ENCODE measurements around the gene C1orf53. TPM values are rescaled to one million over a fixed set of nuclear protein-coding genes. Genes with fewer than 3 reads are reported as not detected.

Gene C1orf53
- total and polyA plus RNA-seq, 2 of the 13 experiments (the other 11 are each of a cell fraction or from before 2014, with no cell fraction given): 5.8 to 10.1 TPM

- TF ChIP-seq, protein P1, sequence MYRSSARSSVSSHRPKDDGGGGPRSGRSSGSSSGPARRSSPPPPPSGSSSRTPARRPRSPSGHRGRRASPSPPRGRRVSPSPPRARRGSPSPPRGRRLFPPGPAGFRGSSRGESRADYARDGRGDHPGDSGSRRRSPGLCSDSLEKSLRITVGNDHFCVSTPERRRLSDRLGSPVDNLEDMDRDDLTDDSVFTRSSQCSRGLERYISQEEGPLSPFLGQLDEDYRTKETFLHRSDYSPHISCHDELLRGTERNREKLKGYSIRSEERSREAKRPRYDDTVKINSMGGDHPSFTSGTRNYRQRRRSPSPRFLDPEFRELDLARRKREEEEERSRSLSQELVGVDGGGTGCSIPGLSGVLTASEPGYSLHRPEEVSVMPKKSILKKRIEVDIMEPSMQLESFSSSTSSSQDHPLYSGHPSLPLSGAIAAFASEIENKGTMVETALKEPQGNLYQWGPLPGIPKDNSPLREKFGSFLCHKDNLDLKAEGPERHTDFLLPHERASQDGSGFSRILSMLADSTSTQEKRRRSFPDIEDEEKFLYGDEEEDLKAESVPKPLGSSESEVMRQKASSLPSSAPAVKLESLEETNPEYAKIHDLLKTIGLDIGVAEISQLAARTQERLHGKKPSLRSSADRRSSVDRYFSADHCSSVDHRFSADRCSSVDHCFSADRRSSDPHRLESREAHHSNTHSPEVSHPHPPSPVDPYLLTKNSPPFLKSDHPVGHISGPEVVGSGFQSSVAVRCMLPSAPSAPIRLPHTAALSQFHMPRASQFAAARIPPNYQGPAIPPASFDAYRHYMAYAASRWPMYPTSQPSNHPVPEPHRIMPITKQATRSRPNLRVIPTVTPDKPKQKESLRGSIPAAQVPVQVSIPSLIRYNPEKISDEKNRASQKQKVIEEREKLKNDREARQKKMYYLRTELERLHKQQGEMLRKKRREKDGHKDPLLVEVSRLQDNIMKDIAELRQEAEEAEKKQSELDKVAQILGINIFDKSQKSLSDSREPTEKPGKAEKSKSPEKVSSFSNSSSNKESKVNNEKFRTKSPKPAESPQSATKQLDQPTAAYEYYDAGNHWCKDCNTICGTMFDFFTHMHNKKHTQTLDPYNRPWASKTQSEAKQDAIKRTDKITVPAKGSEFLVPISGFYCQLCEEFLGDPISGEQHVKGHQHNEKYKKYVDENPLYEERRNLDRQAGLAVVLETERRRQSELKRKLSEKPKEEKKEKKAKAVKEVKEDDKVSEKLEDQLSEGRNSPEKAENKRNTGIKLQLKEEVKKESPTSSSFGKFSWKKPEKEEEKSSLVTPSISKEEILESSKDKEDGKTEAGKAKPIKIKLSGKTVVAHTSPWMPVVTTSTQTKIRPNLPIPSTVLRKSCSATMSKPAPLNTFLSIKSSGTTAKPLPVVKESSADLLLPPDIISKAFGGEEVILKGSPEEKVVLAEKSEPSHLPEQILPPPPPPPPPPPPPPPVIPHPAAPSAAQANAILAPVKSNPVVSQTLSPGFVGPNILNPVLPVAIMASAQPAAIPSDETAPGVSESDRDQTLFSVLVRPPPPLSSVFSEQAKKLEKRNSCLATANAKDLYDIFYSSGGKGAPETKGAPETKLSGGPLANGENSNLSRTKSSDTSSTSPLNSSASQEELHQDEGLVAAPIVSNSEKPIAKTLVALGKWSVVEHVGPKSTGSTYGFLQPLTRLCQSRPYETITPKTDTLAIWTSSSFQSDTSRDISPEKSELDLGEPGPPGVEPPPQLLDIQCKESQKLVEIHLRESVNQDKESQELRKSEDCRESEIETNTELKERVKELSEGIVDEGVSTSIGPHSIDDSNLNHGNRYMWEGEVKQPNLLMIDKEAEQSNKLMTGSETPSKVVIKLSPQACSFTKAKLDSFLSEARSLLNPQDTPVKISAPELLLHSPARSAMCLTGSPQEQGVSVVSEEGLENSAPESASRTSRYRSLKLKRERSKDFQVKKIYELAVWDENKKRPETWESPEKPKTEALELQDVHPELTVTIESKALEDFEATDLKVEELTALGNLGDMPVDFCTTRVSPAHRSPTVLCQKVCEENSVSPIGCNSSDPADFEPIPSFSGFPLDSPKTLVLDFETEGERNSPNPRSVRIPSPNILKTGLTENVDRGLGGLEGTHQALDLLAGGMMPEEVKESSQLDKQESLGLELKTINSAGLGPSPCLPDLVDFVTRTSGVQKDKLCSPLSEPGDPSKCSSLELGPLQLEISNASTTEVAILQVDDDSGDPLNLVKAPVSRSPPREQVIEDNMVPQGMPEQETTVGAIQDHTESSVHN (CRISPR knock-in tag; IDR thresholded peaks at IDR 0.05): no peak
- TF ChIP-seq TCF7L2 (IDR thresholded peaks at IDR 0.05; ENCODE audit: low read depth, low read length) (no peak), TARDBP (CRISPR knock-in tag; IDR thresholded peaks at IDR 0.05) (peak; percentile 91; the same call in 1 of the 2 replicates), RORA (CRISPR knock-in tag; IDR thresholded peaks at IDR 0.05) (0 out of 2 replicates have a peak, but pooled peaks have one; percentile 67), ZBTB7A (CRISPR knock-in tag; IDR thresholded peaks at IDR 0.05) (no peak), SIX4 (CRISPR knock-in tag; IDR thresholded peaks at IDR 0.05) (no peak), ZNF660 (CRISPR knock-in tag; IDR thresholded peaks at IDR 0.05; ENCODE audit: borderline replicate concordance, low read depth) (no peak), FOXJ3 (CRISPR knock-in tag; IDR thresholded peaks at IDR 0.05; ENCODE audit: borderline replicate concordance) (no peak), EEA1 (CRISPR knock-in tag; IDR thresholded peaks at IDR 0.05; ENCODE audit: borderline replicate concordance) (peak; percentile 76; the same call in 1 of the 2 replicates), ZNF441 (CRISPR knock-in tag; IDR thresholded peaks at IDR 0.05; ENCODE audit: borderline replicate concordance) (peak; percentile 73; the same call in 1 of the 2 replicates), ZNF30 (CRISPR knock-in tag; IDR thresholded peaks at IDR 0.05) (no peak), TMF1 (CRISPR knock-in tag; IDR thresholded peaks at IDR 0.05; ENCODE audit: low read depth) (peak; percentile 98)
- TF ChIP-seq, protein P2, sequence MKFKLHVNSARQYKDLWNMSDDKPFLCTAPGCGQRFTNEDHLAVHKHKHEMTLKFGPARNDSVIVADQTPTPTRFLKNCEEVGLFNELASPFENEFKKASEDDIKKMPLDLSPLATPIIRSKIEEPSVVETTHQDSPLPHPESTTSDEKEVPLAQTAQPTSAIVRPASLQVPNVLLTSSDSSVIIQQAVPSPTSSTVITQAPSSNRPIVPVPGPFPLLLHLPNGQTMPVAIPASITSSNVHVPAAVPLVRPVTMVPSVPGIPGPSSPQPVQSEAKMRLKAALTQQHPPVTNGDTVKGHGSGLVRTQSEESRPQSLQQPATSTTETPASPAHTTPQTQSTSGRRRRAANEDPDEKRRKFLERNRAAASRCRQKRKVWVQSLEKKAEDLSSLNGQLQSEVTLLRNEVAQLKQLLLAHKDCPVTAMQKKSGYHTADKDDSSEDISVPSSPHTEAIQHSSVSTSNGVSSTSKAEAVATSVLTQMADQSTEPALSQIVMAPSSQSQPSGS (CRISPR knock-in tag; IDR thresholded peaks at IDR 0.05): no peak; the same call in 1 of the 2 replicates
- TF ChIP-seq, protein P3, sequence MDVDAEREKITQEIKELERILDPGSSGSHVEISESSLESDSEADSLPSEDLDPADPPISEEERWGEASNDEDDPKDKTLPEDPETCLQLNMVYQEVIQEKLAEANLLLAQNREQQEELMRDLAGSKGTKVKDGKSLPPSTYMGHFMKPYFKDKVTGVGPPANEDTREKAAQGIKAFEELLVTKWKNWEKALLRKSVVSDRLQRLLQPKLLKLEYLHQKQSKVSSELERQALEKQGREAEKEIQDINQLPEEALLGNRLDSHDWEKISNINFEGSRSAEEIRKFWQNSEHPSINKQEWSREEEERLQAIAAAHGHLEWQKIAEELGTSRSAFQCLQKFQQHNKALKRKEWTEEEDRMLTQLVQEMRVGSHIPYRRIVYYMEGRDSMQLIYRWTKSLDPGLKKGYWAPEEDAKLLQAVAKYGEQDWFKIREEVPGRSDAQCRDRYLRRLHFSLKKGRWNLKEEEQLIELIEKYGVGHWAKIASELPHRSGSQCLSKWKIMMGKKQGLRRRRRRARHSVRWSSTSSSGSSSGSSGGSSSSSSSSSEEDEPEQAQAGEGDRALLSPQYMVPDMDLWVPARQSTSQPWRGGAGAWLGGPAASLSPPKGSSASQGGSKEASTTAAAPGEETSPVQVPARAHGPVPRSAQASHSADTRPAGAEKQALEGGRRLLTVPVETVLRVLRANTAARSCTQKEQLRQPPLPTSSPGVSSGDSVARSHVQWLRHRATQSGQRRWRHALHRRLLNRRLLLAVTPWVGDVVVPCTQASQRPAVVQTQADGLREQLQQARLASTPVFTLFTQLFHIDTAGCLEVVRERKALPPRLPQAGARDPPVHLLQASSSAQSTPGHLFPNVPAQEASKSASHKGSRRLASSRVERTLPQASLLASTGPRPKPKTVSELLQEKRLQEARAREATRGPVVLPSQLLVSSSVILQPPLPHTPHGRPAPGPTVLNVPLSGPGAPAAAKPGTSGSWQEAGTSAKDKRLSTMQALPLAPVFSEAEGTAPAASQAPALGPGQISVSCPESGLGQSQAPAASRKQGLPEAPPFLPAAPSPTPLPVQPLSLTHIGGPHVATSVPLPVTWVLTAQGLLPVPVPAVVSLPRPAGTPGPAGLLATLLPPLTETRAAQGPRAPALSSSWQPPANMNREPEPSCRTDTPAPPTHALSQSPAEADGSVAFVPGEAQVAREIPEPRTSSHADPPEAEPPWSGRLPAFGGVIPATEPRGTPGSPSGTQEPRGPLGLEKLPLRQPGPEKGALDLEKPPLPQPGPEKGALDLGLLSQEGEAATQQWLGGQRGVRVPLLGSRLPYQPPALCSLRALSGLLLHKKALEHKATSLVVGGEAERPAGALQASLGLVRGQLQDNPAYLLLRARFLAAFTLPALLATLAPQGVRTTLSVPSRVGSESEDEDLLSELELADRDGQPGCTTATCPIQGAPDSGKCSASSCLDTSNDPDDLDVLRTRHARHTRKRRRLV (CRISPR knock-in tag; IDR thresholded peaks at IDR 0.05): no peak
These were observed at the start of gene C1orf53 (continued) for GRCh38 chr1:197902454-197903195.

Measured in HepG2 (cell line).